Dendritic cell treated with granulocyte-macrophage colony-stimulating factor and Interleukin-4, amounts not matched to agents 40 ng/mL and 50 ng/mL, for 4 days (primary cell): ENCODE results near the gene COPG2.
"Not testable (repeated sequence)": the region's sequence is repeated elsewhere in the genome, so short reads cannot be mapped to it uniquely, and the experiment has no call there.

Source experiments
- H3K27ac Mint-ChIP-seq: one replicate; pipeline ENCODE4 v1.8.0; 2022; ENCODE audit warnings: mild to moderate bottlenecking, mixed read lengths
- H3K27me3 Mint-ChIP-seq: one replicate; pipeline ENCODE4 v1.8.0; 2022; ENCODE audit warnings: mild to moderate bottlenecking, mixed read lengths
- H3K36me3 Mint-ChIP-seq: one replicate; pipeline ENCODE4 v1.8.0; 2022; ENCODE audit warnings: low read depth, mixed read lengths
- H3K4me1 Mint-ChIP-seq: one replicate; pipeline ENCODE4 v1.8.0; 2022; ENCODE audit warnings: low read depth, mixed read lengths
- H3K4me3 Mint-ChIP-seq: one replicate; pipeline ENCODE4 v1.8.0; 2022; ENCODE audit warnings: mild to moderate bottlenecking, moderate library complexity, mixed read lengths
- H3K9me3 Mint-ChIP-seq: one replicate; pipeline ENCODE4 v1.8.0; 2022; ENCODE audit warnings: mixed read lengths
- intact Hi-C: fragments of 100-400 bp; cut with micrococcal nuclease; formaldehyde crosslinking; loops from one replicate; pipeline ENCODE4 v1.15.0; 2022

COPG2 gene

GRCh38 chr7:130632111-130632510 is 36.4 kb downstream of the COPG2 start:
- Mint-ChIP-seq H3K9me3 (peaks cover 62% of the 10 kb centered on the region), H3K27ac (no peak overlapping the region), H3K36me3 (peaks cover 7% of the 10 kb centered on the region), H3K4me3 (no peak overlapping the region), H3K27me3 (no peaks in the 10 kb centered on the region), H3K4me1 (no peaks in the 10 kb centered on the region)
- intact Hi-C loops = no loop called here

DNA sequence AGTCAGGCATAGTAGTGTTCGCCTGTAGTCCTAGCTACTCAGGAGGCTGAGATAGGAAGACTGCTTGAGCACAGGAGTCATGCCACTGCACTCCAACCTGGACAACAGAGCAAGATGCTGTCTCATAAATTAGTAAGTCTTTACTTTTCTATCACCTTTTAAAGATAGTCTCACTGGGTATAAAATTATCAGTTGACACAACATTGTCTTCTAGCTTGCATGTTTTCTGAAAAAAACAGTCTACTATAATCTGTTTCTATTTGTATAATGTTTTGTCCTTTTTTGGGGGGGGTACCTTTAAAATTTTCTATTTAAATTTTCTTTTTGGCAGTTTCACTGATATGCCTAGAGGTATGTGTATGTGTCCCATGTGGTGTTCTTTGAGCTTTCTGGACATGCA is 39.6 kb downstream of the COPG2 start:
- Mint-ChIP-seq H3K27me3 (no peaks in the 10 kb centered on the region), H3K9me3 (peaks cover 51% of the 10 kb centered on the region), H3K36me3 (peaks cover 7% of the 10 kb centered on the region), H3K4me3 (no peak overlapping the region), H3K4me1 (no peaks in the 10 kb centered on the region), H3K27ac (no peak overlapping the region)
- intact Hi-C loops = no loop called here

DNA sequence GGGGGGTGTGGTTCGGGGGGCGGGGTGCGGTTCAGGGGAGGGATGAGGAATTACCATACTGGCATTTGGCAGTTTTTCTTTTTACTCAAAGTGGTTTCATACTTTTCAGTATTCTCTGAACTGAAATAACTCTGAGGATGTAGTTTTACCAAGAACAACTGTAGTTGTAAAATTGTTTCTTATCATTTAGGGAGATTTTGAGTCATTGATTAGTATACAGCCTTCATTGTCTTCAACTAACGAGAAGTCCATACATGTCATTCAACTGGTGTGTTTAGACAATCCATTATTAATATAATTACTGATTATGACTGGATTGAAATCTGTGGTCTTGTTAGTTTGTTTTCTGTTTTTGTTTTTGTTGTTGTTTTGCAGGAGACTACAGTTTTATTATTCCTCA is 40.8 kb downstream of the COPG2 start:
- Mint-ChIP-seq H3K4me1 (no peaks in the 10 kb centered on the region), H3K36me3 (peaks cover 7% of the 10 kb centered on the region), H3K27ac (no peak overlapping the region), H3K27me3 (no peaks in the 10 kb centered on the region), H3K9me3 (peaks cover 40% of the 10 kb centered on the region), H3K4me3 (no peak overlapping the region)
- intact Hi-C loops = no loop called here

GRCh38 chr7:130622866-130623265 is 45.7 kb downstream of the COPG2 start:
- no peaks in the 10 kb centered on the region for H3K27me3 Mint-ChIP-seq

DNA sequence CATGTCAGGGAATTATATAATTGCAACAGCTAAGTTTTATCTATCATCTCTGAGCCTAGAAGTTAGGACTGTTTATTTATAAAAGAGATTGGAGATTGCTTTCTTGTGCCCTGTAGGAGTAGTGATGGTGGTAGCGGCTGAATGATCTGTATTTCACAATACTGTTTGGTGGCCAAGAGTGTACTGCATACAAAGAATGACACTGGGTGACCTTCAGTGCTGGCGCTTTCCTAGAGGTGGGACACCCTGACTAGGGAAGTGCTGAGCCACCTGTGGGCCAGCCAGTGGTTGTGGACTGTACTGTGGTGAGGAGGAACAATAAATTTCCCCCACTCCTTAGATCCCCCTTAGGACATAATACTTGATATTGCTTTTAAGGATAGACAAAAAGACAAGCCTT is 53.0 kb downstream of the COPG2 start:
- intact Hi-C loops = no loop called here
- Mint-ChIP-seq H3K27ac (no peak overlapping the region), H3K36me3 (peaks cover 41% of the 10 kb centered on the region), H3K4me1 (no peaks in the 10 kb centered on the region), H3K4me3 (no peak overlapping the region), H3K27me3 (no peaks in the 10 kb centered on the region), H3K9me3 (no peaks in the 10 kb centered on the region)

More at GRCh38 chr7:130622866-130623265, 45.7 kb downstream of the COPG2 start:
- H3K27ac Mint-ChIP-seq = no peak overlapping the region
- H3K4me1 Mint-ChIP-seq = no peaks in the 10 kb centered on the region
- intact Hi-C loops = no loop called here
- H3K36me3 Mint-ChIP-seq = peaks cover 6% of the 10 kb centered on the region
- H3K4me3 Mint-ChIP-seq = no peak overlapping the region
- peaks cover 25% of the 10 kb centered on the region for H3K9me3 Mint-ChIP-seq

DNA sequence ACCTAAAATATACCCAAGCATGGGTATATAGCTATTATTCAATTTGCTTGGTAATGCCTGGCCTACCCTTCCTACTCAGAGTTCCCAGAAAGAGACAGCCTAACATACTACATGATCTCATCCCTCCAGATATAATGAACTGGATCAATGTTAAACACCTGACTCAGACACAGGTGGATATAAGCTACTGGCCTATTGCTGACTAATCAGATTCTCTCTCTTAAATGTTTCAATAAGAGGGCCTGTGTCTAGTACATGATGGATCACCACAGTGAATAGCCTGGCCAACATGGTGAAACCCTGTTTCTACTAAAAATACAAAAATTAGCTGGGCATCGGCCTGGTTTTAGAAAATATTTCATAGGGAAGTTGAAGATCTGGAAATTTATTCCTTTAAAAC is 54.1 kb downstream of the COPG2 start:
- Mint-ChIP-seq H3K4me3 (no peak overlapping the region), H3K36me3 (peaks cover 52% of the 10 kb centered on the region), H3K27ac (no peak overlapping the region), H3K9me3 (no peaks in the 10 kb centered on the region), H3K27me3 (no peaks in the 10 kb centered on the region), H3K4me1 (no peaks in the 10 kb centered on the region)
- intact Hi-C loops = no loop called here

- H3K4me3 Mint-ChIP-seq = no peak overlapping the region
- H3K27ac Mint-ChIP-seq = no peak overlapping the region
- H3K9me3 Mint-ChIP-seq = no peaks in the 10 kb centered on the region
- no peaks in the 10 kb centered on the region for H3K27me3 Mint-ChIP-seq
- intact Hi-C loops = no loop called here
- no peaks in the 10 kb centered on the region for H3K4me1 Mint-ChIP-seq
- peaks cover 82% of the 10 kb centered on the region for H3K36me3 Mint-ChIP-seq
These were observed 57.3 kb downstream of the COPG2 start for GRCh38 chr7:130611218-130611617.

DNA sequence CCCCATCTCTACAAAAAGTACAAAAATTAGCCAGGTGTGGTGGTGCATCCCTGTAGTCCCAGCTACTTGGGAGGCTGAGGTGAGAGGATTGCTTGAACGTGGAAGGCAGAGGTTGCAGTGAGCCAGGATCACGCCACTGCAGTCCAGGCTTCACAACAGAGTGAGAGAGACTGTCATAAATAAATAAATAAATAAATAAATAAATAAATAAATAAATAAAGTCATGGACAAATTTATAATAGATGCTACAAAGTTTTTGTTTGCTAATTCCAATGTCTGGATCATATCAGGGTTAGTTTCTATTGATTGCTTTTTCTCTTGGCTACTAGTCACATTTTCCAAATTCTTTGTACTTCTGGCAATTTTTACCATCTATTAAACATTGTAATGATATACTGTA is 61.5 kb downstream of the COPG2 start:
- H3K4me3 Mint-ChIP-seq, H3K27me3 Mint-ChIP-seq, H3K9me3 Mint-ChIP-seq, H3K4me1 Mint-ChIP-seq, intact Hi-C loops, H3K27ac Mint-ChIP-seq: not testable (repeated sequence)
- peaks cover 75% of the 10 kb centered on the region for H3K36me3 Mint-ChIP-seq

DNA sequence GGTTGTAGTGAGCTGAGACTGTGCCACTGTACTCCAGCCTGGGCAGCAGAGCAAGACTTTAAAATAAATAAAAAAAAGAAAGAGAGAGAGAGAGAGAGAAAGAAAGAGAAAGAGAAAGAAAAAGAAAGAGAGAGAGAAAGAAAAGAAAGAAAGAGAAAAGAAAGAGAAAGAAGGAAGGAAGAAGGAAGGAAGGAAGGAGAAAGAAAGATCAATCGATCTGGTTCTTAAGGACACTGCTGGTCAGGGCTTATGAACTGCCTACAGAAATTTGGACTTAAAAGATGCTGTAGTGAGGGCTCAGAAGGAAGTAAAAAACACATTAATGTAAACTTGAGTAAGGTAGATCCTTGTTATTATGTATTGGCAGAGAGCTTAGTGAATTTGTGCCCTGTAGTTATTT is 62.4 kb downstream of the COPG2 start:
- intact Hi-C loops = no loop called here
- peaks cover 14% of the 10 kb centered on the region for H3K9me3 Mint-ChIP-seq
- H3K27ac Mint-ChIP-seq = no peak overlapping the region
- H3K36me3 Mint-ChIP-seq = peaks cover 74% of the 10 kb centered on the region
- H3K27me3 Mint-ChIP-seq = no peaks in the 10 kb centered on the region
- no peak overlapping the region for H3K4me3 Mint-ChIP-seq
- H3K4me1 Mint-ChIP-seq = no peaks in the 10 kb centered on the region

GRCh38 chr7:130598056-130598455 is 70.5 kb downstream of the COPG2 start:
- Mint-ChIP-seq H3K9me3 (peaks cover 14% of the 10 kb centered on the region), H3K27me3 (no peaks in the 10 kb centered on the region), H3K36me3 (peaks cover 8% of the 10 kb centered on the region), H3K4me1 (no peaks in the 10 kb centered on the region), H3K4me3 (no peak overlapping the region), H3K27ac (no peak overlapping the region)
- intact Hi-C loops = no loop called here

GRCh38 chr7:130595986-130596385 is 72.6 kb downstream of the COPG2 start:
- Mint-ChIP-seq H3K36me3 (no peaks in the 10 kb centered on the region), H3K4me1 (no peaks in the 10 kb centered on the region), H3K27ac (no peak overlapping the region), H3K9me3 (no peaks in the 10 kb centered on the region), H3K27me3 (no peaks in the 10 kb centered on the region), H3K4me3 (no peak overlapping the region)
- intact Hi-C loops = no loop called here

GRCh38 chr7:130593033-130593432 is 75.5 kb downstream of the COPG2 start:
- Mint-ChIP-seq H3K4me3 (no peak overlapping the region), H3K36me3 (no peaks in the 10 kb centered on the region), H3K9me3 (no peaks in the 10 kb centered on the region), H3K27me3 (no peaks in the 10 kb centered on the region), H3K27ac (no peak overlapping the region), H3K4me1 (no peaks in the 10 kb centered on the region)
- intact Hi-C loops = no loop called here

DNA sequence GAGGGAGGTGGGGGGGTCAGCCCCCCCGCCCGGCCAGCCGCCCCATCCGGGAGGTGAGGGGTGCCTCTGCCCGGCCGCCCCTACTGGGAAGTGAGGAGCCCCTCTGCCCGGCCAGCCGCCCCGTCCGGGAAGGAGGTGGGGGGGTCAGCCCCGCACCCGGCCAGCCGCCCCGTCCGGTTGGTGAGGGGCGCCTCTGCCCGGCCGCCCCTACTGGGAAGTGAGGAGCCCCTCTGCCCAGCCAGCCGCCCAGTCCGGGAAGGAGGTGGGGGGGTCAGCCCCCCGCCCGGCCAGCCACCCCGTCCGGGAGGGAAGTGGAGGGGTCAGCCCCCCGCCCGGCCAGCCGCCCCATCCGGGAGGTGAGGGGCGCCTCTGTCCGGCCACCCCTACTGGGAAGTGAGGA is 77.1 kb downstream of the COPG2 start:
- H3K9me3 Mint-ChIP-seq, H3K27me3 Mint-ChIP-seq, intact Hi-C loops, H3K36me3 Mint-ChIP-seq, H3K4me1 Mint-ChIP-seq, H3K4me3 Mint-ChIP-seq, H3K27ac Mint-ChIP-seq: not testable (repeated sequence)

GRCh38 chr7:130585932-130586331 is 82.6 kb downstream of the COPG2 start:
- H3K27me3 Mint-ChIP-seq, H3K4me3 Mint-ChIP-seq, H3K36me3 Mint-ChIP-seq, H3K4me1 Mint-ChIP-seq, intact Hi-C loops, H3K9me3 Mint-ChIP-seq, H3K27ac Mint-ChIP-seq: not testable (repeated sequence)

GRCh38 chr7:130575110-130575509 is 93.4 kb downstream of the COPG2 start:
- intact Hi-C loops = not testable (repeated sequence)

DNA sequence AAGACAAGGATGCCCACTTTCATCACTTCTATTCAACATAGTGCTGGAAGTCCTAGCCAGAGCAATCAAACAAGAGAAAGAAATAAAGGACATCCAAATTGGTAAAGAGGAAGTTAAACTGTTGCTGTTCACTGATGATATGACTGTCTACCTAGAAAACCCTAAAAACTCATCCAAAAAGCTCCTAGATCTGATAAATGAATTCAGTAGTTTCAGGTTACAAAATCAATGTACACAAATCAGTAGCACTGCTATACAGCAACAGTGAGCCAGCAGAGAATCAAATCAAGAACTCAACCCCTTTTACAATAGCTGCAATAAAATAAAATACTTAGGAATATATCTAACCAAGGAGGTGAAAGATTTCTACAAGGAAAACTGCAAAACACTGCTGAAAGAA is 98.4 kb downstream of the COPG2 start:
- H3K36me3 Mint-ChIP-seq, H3K27me3 Mint-ChIP-seq, H3K4me1 Mint-ChIP-seq, intact Hi-C loops, H3K4me3 Mint-ChIP-seq, H3K27ac Mint-ChIP-seq: not testable (repeated sequence)
- peaks cover 52% of the 10 kb centered on the region for H3K9me3 Mint-ChIP-seq

More at GRCh38 chr7:130575110-130575509, 93.4 kb downstream of the COPG2 start:
- H3K27ac Mint-ChIP-seq, H3K27me3 Mint-ChIP-seq, H3K4me3 Mint-ChIP-seq, H3K36me3 Mint-ChIP-seq, H3K4me1 Mint-ChIP-seq: not testable (repeated sequence)
- H3K9me3 Mint-ChIP-seq = peaks cover 17% of the 10 kb centered on the region
